Uterus (tissue), 4 donors: ENCODE measurements around the gene DNM2. TPM values are rescaled to one million over a fixed set of nuclear protein-coding genes. Genes with fewer than 3 reads are reported as not detected.
A peak's percentile ranks its signal among the peaks of the same experiment; 100 is the strongest.
"Not testable (repeated sequence)": the region's sequence is repeated elsewhere in the genome, so short reads cannot be mapped to it uniquely, and the experiment has no call there.

ENCODE experiments used
- DNase-seq, 2 donors: peaks; one replicate each; pipeline ENCODE4 v3.0.0-alpha.2; 2019 to 2020
- H3K27ac ChIP-seq, 2 donors: fragments of 200-600 bp; sonication (generic); 1 replicate in 1 of 2; 2 replicates in 1 of 2; pipeline ENCODE4 v1.5.1; 2016 to 2018
- H3K27me3 ChIP-seq, 2 donors: fragments of 200-600 bp; sonication (generic); one replicate each; pipeline ENCODE4 v1.5.1; 2018 to 2019; ENCODE audit warnings: control low read depth in 1 of 2
- H3K36me3 ChIP-seq, 2 donors: fragments of 200-600 bp; sonication (generic); one replicate each; pipeline ENCODE4 v1.5.1; 2019; ENCODE audit warnings: control low read depth in 1 of 2
- H3K4me1 ChIP-seq, 2 donors: fragments of 200-600 bp; sonication (generic); one replicate each; pipeline ENCODE4 v1.5.1; 2018 to 2019; ENCODE audit warnings: control low read depth in 1 of 2
- H3K4me3 ChIP-seq, 2 donors: fragments of 200-600 bp; sonication (generic); 1 replicate in 1 of 2; 2 replicates in 1 of 2; pipeline ENCODE4 v1.5.1; 2018 to 2019; ENCODE audit warnings: mild to moderate bottlenecking in 1 of 2
- H3K9me3 ChIP-seq, 2 donors: fragments of 200-600 bp; sonication (generic); one replicate each; pipeline ENCODE4 v1.5.1; 2019; ENCODE audit warnings: control low read depth in 1 of 2
- CTCF ChIP-seq, 4 experiments: fragments of 200-600 bp in 2 of 4; fragments of 450-650 bp in 2 of 4; sonication (generic) in 2 of 4; IDR thresholded peaks; one replicate each; pipeline ENCODE4 v1.5.1; 2016 to 2019; ENCODE audit warnings: antibody characterized with exemption in 4 of 4, mild to moderate bottlenecking in 2 of 4, moderate library complexity in 1 of 4
- POLR2A ChIP-seq, 2 donors: fragments of 450-650 bp; IDR thresholded peaks; one replicate each; pipeline ENCODE4 v1.6.1; 2016; ENCODE audit warnings: antibody characterized with exemption in 2 of 2, mild to moderate bottlenecking in 1 of 2, moderate library complexity in 1 of 2
- intact Hi-C: fragments of 100-400 bp; cut with DNase I; formaldehyde crosslinking; loops from one replicate; pipeline ENCODE4 v1.15.1; 2023; ENCODE audit warnings: low total_unique reads
- total RNA-seq, 4 donors: library from RNA; depleted of rRNA in 3 of 4; stranded (reverse); fragments of >200 nt in 3 of 4; gene quantifications; one replicate each; pipeline versions ENCODE4 v1.1.0 to v1.2.4, GENCODE V29; 2014 to 2023
- donor health status: DM: yes; HTN: yes; CAD: no.

The DNM2 gene
- total RNA-seq, 4 donors from 2014 or later, result 46.8 to 150 (median 86.0) TPM

GRCh38 chr19:10854350-10855089 is 136.6 kb downstream of the DNM2 start:
- Histone ChIP-seq H3K27ac (no peak overlapping the region), H3K36me3 (no peaks in the 10 kb centered on the region), H3K4me1 (no peaks in the 10 kb centered on the region), H3K27me3 (no peaks in the 10 kb centered on the region), H3K9me3 (no peaks in the 10 kb centered on the region), H3K4me3 (no peak overlapping the region)
- no peak for TF ChIP-seq CTCF (IDR thresholded peaks at IDR 0.05)
- TF ChIP-seq POLR2A (IDR thresholded peaks at IDR 0.05), result no peak
- intact Hi-C loops, result no loop called here
- no peak for DNase-seq

- H3K27me3 ChIP-seq, result no peaks in the 10 kb centered on the region
- no peak overlapping the region for H3K4me3 ChIP-seq
- no peak overlapping the region for H3K27ac ChIP-seq
- H3K36me3 ChIP-seq, result no peaks in the 10 kb centered on the region
- H3K4me1 ChIP-seq, result no peaks in the 10 kb centered on the region
- DNase-seq, result no peak
- intact Hi-C loops, result no loop called here
- no peaks in the 10 kb centered on the region for H3K9me3 ChIP-seq
- TF ChIP-seq CTCF (IDR thresholded peaks at IDR 0.05) (no peak), POLR2A (IDR thresholded peaks at IDR 0.05) (no peak)
These were observed 138.1 kb downstream of the DNM2 start for GRCh38 chr19:10855879-10856522.

GRCh38 chr19:10856899-10857298 is 139.0 kb downstream of the DNM2 start:
- H3K27me3 ChIP-seq, H3K4me1 ChIP-seq, intact Hi-C loops, H3K4me3 ChIP-seq, DNase-seq, H3K36me3 ChIP-seq, H3K9me3 ChIP-seq, H3K27ac ChIP-seq: not testable (repeated sequence)

GRCh38 chr19:10858204-10858828 is 140.4 kb downstream of the DNM2 start:
- H3K9me3 ChIP-seq, result no peaks in the 10 kb centered on the region
- TF ChIP-seq CTCF (IDR thresholded peaks at IDR 0.05) (peak in 3 of 4 experiments; percentile 13 to 29 (median 17)), POLR2A (IDR thresholded peaks at IDR 0.05) (no peak)
- no peak overlapping the region for H3K27ac ChIP-seq
- no peaks in the 10 kb centered on the region for H3K4me1 ChIP-seq
- intact Hi-C loops, result no loop called here
- H3K36me3 ChIP-seq, result no peaks in the 10 kb centered on the region
- H3K27me3 ChIP-seq, result no peaks in the 10 kb centered on the region
- DNase-seq, result no peak
- H3K4me3 ChIP-seq, result no peak overlapping the region

- intact Hi-C loops, result loop anchor here (10.0 kb wide), 1 partner anchor 146 kb away; the partner anchor contains the start of gene DNM2
- Histone ChIP-seq H3K27me3 (no peaks in the 10 kb centered on the region), H3K9me3 (no peaks in the 10 kb centered on the region), H3K36me3 (no peaks in the 10 kb centered on the region), H3K4me1 (no peaks in the 10 kb centered on the region), H3K27ac (no peak overlapping the region), H3K4me3 (no peak overlapping the region)
- no peak for DNase-seq
- TF ChIP-seq CTCF (IDR thresholded peaks at IDR 0.05) (no peak), POLR2A (IDR thresholded peaks at IDR 0.05) (no peak)
These were observed 143.3 kb downstream of the DNM2 start for GRCh38 chr19:10861103-10861651.
